ENCODE measurements around the gene PDE4D.

GRCh38 chr5:59586841-59587240 lies 306.7 kb downstream of the PDE4D start:
- TF ChIP-seq CTCF (IDR thresholded peaks at IDR 0.05 in 2 of 3, conservative IDR thresholded peaks at IDR 0.05 in 1 of 3; ENCODE audit: control insufficient read depth in 2 of 3, extremely low read depth in 1 of 3, insufficient read depth in 1 of 3, low read depth in 3 of 3, low read length in 3 of 3), result no peak
- no peak for TF ChIP-seq USF2 (IDR thresholded peaks at IDR 0.05; ENCODE audit: borderline replicate concordance, low read depth, low read length)
- TF ChIP-seq NR2C2 (IDR thresholded peaks at IDR 0.05; ENCODE audit: borderline replicate concordance, control insufficient read depth, insufficient read length, low read depth), result no peak
- no peak for TF ChIP-seq GABPA (IDR thresholded peaks at IDR 0.05; ENCODE audit: low read depth)
- TF ChIP-seq FOXM1 (IDR thresholded peaks at IDR 0.05; ENCODE audit: low read depth, low read length), result no peak
- no peak for TF ChIP-seq RAD21 (IDR thresholded peaks at IDR 0.05; ENCODE audit: insufficient read depth, low read depth, low read length)
- TF ChIP-seq CHD1 (IDR thresholded peaks at IDR 0.05; ENCODE audit: low read depth, low read length), result no peak
- no peak for TF ChIP-seq MAX (IDR thresholded peaks at IDR 0.05; ENCODE audit: low read depth, low read length)

Measured in GM12878 (cell line).